GM12874 (cell line): ENCODE results near the gene LRCH1.

Experiments used
- CTCF ChIP-seq: IDR thresholded peaks from 2 replicates; pipeline ENCODE4 v1.5.1; 2011; ENCODE audit warnings: low read depth, mild to moderate bottlenecking, control low read depth, low read length, moderate library complexity; ENCODE audit not compliant: insufficient read depth

The LRCH1 gene

DNA sequence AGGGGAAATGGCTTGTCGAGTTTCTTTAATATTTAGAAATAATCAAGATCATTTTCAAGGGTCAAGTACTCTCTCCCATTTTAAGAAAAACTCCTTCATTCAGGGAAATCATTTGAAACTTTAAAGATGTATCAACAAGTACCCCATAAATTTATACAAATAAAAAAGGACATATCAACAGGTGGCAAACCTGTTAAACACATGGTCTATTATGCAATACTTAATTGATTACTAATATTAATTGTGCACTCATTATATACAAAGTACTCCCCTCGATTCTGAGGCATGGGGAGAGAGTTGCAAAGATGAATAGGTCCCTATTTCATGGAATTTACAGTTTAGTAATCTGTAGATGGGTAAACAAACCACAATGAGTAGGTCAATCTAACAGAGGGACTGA lies 2.1 kb upstream of the LRCH1 start:
- TF ChIP-seq CTCF = no peak

- TF ChIP-seq CTCF = peak; percentile 83
Measured at GRCh38 chr13:46551410-46552302, 1.3 kb upstream of the LRCH1 start.

GRCh38 chr13:46552303-46552682 lies 677 bp upstream of the LRCH1 start:
- no peak for TF ChIP-seq CTCF

DNA sequence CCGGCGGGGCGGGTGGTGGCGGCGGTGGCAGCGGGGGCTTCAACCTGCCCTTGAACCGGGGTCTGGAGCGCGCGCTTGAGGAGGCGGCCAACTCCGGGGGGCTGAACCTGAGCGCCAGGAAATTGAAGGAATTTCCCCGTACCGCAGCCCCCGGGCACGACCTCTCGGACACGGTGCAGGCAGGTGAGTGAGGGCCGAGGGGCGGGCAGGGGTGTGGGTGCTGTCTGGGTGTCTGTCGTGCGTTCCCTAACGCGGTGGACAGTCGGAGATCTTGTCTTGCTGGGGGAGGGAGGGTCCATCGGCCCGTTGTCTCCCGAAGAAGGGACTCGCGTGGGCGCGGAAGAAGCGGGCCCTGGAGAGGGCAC lies 533 bp downstream of the LRCH1 start:
- no peak for TF ChIP-seq CTCF

DNA sequence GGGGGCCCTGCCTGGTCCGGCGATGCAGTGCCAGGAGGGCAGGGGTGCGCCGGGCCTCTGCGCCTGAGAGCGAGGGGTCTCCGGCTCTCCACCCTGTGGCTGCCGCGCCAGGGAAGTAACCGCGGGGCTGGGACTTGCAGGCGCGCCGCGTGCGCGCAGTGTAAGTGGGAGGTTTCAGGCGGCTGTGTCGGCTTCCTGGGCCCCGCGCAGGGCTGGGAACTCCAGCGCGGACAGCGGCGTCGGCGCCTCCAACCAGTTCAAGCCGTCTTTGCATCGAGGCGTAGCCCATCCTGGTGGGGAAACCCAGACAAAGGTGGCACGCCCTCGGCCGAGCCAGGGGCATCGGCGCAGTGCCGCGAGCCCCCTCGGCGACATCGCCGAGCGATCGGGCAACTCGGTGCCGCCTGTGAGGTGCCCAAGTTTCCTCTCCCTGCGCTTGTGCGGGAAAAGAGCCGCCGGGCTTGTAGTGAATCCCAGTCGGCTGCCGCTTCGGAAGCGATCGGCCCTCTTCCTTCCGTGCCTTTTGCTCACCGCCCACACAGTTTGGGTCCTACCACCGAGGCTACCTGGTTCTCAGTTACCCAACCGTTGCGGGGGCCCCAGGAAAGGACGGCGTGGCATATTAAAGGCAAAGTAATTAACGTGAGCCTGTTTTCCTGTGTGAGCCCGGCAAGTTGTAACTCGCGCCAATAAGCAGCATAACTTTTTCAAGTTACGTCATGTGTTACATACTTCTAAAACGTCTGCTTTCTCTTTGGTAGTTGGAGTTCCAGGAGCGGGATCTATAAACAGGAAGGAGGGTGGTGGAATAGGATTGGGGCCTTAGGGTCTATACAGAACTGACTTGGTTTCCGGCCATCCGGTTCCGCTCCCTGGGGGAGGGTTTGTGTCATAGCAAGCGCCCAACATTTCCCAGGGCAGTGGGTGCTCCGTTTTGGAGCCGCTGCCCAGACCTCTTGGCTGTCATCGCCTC lies 1.2 kb downstream of the LRCH1 start:
- TF ChIP-seq CTCF = peak; percentile 29; the same call in 1 of the 2 replicates

- TF ChIP-seq CTCF = no peak
Measured at GRCh38 chr13:46554951-46555350, 2.0 kb downstream of the LRCH1 start.

GRCh38 chr13:46555722-46556417 lies 2.9 kb downstream of the LRCH1 start:
- no peak for TF ChIP-seq CTCF
